ENCODE results near the gene SAMD5.

DNA sequence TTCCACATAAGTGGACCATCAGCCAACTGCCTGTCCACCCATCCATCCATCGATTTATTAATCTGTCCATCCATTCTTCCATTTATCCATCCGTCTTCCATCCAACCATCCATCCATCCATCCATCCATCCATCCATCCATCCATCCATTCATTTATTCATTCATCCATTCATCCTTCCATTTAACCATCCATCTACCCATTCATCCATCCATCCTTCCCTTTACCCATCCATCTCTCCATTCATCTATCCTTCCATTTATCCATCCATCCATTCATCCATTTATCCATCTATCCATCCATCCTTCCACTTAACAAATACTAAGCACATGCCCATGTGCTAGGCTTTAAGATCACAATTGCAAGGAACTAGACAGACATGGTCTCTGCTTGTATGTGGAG lies 6.8 kb downstream of the SAMD5 start:
- TF ChIP-seq, protein P1, sequence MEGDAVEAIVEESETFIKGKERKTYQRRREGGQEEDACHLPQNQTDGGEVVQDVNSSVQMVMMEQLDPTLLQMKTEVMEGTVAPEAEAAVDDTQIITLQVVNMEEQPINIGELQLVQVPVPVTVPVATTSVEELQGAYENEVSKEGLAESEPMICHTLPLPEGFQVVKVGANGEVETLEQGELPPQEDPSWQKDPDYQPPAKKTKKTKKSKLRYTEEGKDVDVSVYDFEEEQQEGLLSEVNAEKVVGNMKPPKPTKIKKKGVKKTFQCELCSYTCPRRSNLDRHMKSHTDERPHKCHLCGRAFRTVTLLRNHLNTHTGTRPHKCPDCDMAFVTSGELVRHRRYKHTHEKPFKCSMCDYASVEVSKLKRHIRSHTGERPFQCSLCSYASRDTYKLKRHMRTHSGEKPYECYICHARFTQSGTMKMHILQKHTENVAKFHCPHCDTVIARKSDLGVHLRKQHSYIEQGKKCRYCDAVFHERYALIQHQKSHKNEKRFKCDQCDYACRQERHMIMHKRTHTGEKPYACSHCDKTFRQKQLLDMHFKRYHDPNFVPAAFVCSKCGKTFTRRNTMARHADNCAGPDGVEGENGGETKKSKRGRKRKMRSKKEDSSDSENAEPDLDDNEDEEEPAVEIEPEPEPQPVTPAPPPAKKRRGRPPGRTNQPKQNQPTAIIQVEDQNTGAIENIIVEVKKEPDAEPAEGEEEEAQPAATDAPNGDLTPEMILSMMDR (IDR thresholded peaks at IDR 0.05) = no peak
- TF ChIP-seq POLR2A (IDR thresholded peaks at IDR 0.05) = no peak
